Skin epidermis (tissue), 12 donors: ENCODE data around the gene APPL2.

Experiments
- H3K27ac ChIP-seq, 21 experiments: fragments of 200-600 bp; sonication (generic) in 11 of 21; one replicate each; pipeline ENCODE4 v1.5.0; 2020; ENCODE audit warnings: mild to moderate bottlenecking in 3 of 21, inconsistent platforms in 2 of 21, moderate library complexity in 2 of 21
- H3K4me3 ChIP-seq, 7 experiments: fragments of 200-600 bp; sonication (generic) in 2 of 7; one replicate each; pipeline ENCODE4 v1.5.0; 2020; ENCODE audit warnings: inconsistent platforms in 2 of 7, mild to moderate bottlenecking in 2 of 7, moderate library complexity in 1 of 7

Gene APPL2

GRCh38 chr12:105225505-105226015 is 10.4 kb downstream of the APPL2 start:
- Histone ChIP-seq H3K4me3 (no peak overlapping the region), H3K27ac (peak overlapping the region in 9 of 21 experiments; percentile 2 to 80 (median 42))

GRCh38 chr12:105224399-105224798 is 11.6 kb downstream of the APPL2 start:
- peak overlapping the region in 4 of 21 experiments; percentile 0 to 80 (median 35) for H3K27ac ChIP-seq
- H3K4me3 ChIP-seq: no peak overlapping the region

- Histone ChIP-seq H3K27ac (peak overlapping the region in 6 of 21 experiments; percentile 0 to 68 (median 24)), H3K4me3 (no peak overlapping the region)
Observed at GRCh38 chr12:105223884-105224283, 12.1 kb downstream of the APPL2 start.

- Histone ChIP-seq H3K27ac (peak overlapping the region in 8 of 21 experiments; percentile 0 to 68 (median 34)), H3K4me3 (no peak overlapping the region)
Observed at GRCh38 chr12:105223352-105223845, 12.6 kb downstream of the APPL2 start.

- H3K4me3 ChIP-seq: no peak overlapping the region
- peak overlapping the region in 14 of 21 experiments; percentile 0 to 68 (median 35) for H3K27ac ChIP-seq
Observed at GRCh38 chr12:105222726-105223351, 13.1 kb downstream of the APPL2 start.

GRCh38 chr12:105222284-105222655 is 13.7 kb downstream of the APPL2 start:
- H3K27ac ChIP-seq: peak overlapping the region in 12 of 21 experiments; percentile 0 to 68 (median 36)
- no peak overlapping the region for H3K4me3 ChIP-seq

- Histone ChIP-seq H3K27ac (peak overlapping the region in 9 of 21 experiments; percentile 3 to 55 (median 40)), H3K4me3 (no peak overlapping the region)
Observed at GRCh38 chr12:105221583-105222283, 14.2 kb downstream of the APPL2 start.

GRCh38 chr12:105220929-105221290 is 15.1 kb downstream of the APPL2 start:
- H3K27ac ChIP-seq: peak overlapping the region in 12 of 21 experiments; percentile 3 to 69 (median 43)
- no peak overlapping the region for H3K4me3 ChIP-seq

GRCh38 chr12:105220150-105220928 is 15.6 kb downstream of the APPL2 start:
- peak overlapping the region in 15 of 21 experiments; percentile 3 to 69 (median 38) for H3K27ac ChIP-seq

GRCh38 chr12:105219261-105220028 is 16.5 kb downstream of the APPL2 start:
- Histone ChIP-seq H3K4me3 (no peak overlapping the region), H3K27ac (peak overlapping the region in 12 of 21 experiments; percentile 24 to 74 (median 51))

More at GRCh38 chr12:105220150-105220928, 15.6 kb downstream of the APPL2 start:
- no peak overlapping the region for H3K4me3 ChIP-seq

- Histone ChIP-seq H3K4me3 (no peak overlapping the region), H3K27ac (peak overlapping the region in 13 of 21 experiments; percentile 4 to 74 (median 38))
Observed at GRCh38 chr12:105218434-105218833, 17.5 kb downstream of the APPL2 start.

- Histone ChIP-seq H3K27ac (peak overlapping the region in 9 of 21 experiments; percentile 6 to 64 (median 43)), H3K4me3 (no peak overlapping the region)
Observed at GRCh38 chr12:105214670-105215375, 21.2 kb downstream of the APPL2 start.

GRCh38 chr12:105214148-105214547 is 21.8 kb downstream of the APPL2 start:
- H3K4me3 ChIP-seq: no peak overlapping the region
- peak overlapping the region in 10 of 21 experiments; percentile 6 to 60 (median 40) for H3K27ac ChIP-seq

- no peak overlapping the region for H3K4me3 ChIP-seq
- peak overlapping the region in 7 of 21 experiments; percentile 4 to 59 (median 36) for H3K27ac ChIP-seq
Observed at GRCh38 chr12:105212438-105212837, 23.5 kb downstream of the APPL2 start.

- Histone ChIP-seq H3K4me3 (no peak overlapping the region), H3K27ac (no peak overlapping the region)
Observed at GRCh38 chr12:105209091-105209490, 26.9 kb downstream of the APPL2 start.

GRCh38 chr12:105206686-105207374 is 29.1 kb downstream of the APPL2 start:
- peak overlapping the region in 2 of 21 experiments; percentile 0 to 21 for H3K27ac ChIP-seq

GRCh38 chr12:105205322-105206048 is 30.5 kb downstream of the APPL2 start:
- Histone ChIP-seq H3K27ac (peak overlapping the region in 14 of 21 experiments; percentile 0 to 71 (median 48)), H3K4me3 (no peak overlapping the region)

More at GRCh38 chr12:105206686-105207374, 29.1 kb downstream of the APPL2 start:
- no peak overlapping the region for H3K4me3 ChIP-seq
